Endothelial cell of hepatic sinusoid (primary cell): ENCODE measurements around the gene TXNL4A.
"Not testable (repeated sequence)": the region's sequence is repeated elsewhere in the genome, so short reads cannot be mapped to it uniquely, and the experiment has no call there.

ENCODE experiments used
- in situ Hi-C: cut with HindIII; loops from 2 replicates; pipeline ENCODE4 v1.10.0; 2017; ENCODE audit warnings: low sequenced_read_pairs

The TXNL4A gene

GRCh38 chr18:79999701-80000100, 11.3 kb upstream of the TXNL4A start:
- in situ Hi-C loops, result not testable (repeated sequence)

- in situ Hi-C loops, result loop anchor here (5.0 kb wide), 1 partner anchor 34 kb away; no protein-coding TSS in a partner anchor
These were observed 3.1 kb upstream of the TXNL4A start for GRCh38 chr18:79991494-79991893.

- in situ Hi-C loops, result no loop called here
These were observed 783 bp upstream of the TXNL4A start for GRCh38 chr18:79989195-79989497.

GRCh38 chr18:79988071-79988450, 302 bp downstream of the TXNL4A start:
- in situ Hi-C loops, result no loop called here

GRCh38 chr18:79987566-79987965, 797 bp downstream of the TXNL4A start:
- in situ Hi-C loops, result no loop called here

DNA sequence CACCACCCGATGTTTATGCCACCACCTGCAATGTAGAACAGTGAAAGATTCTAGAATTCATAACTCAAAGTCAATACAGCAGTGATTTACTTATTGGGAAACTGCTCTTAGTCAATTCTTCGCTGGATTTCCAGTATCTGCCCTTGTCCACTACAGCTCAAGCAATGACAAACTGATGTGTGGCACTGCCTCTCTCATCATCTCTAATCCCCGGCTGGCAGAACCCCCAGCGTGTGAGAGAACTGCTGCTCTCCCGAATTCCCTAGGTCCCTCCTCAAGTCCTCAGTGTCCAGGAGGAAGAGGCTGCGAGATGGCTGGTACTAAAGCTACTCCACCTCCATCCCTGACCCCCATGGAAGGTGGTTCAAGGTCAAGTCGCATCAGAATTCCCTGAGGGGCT, 1.6 kb downstream of the TXNL4A start:
- in situ Hi-C loops, result no loop called here

DNA sequence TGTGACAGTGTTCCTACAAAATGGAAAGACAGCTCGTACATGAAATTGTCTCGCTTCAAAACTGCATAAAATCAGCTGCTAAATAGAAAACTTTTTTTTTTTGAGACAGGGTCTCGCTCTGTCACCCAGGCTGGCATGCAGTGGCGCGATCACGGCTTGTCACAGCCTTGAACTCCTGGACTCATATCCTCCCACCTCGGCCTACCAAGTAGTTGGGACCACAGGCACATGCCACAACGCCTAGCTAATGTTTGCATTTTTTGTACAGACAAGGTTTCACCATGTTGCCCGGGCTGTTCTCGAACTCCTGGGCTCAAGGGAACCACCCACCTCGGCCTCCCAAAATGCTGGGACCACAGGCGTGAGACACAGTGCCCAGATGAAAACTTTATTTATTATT, 3.2 kb downstream of the TXNL4A start:
- in situ Hi-C loops, result no loop called here

GRCh38 chr18:79983793-79984192, 4.6 kb downstream of the TXNL4A start:
- in situ Hi-C loops, result no loop called here

GRCh38 chr18:79983253-79983652, 5.1 kb downstream of the TXNL4A start:
- in situ Hi-C loops, result no loop called here

GRCh38 chr18:79982736-79983135, 5.6 kb downstream of the TXNL4A start:
- in situ Hi-C loops, result no loop called here

DNA sequence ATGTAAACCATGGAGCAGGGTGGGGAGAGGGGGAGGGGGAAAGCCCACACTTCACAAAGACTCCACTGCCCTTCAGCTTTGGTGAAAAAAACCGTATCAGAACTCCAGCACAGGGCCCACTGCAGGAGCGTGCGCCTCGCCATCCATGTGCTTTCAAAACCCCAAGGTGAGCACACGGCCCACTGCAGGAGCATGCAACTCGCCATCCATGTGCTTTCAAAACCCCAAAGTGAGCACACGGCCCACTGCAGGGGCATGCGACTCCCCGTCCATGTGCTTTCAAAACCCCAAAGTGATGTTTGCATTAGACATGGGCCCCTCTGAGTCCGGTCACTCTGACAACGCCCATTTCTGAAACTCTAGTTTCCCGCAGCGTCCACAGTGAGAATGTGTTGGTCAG, 7.8 kb downstream of the TXNL4A start:
- in situ Hi-C loops, result no loop called here

DNA sequence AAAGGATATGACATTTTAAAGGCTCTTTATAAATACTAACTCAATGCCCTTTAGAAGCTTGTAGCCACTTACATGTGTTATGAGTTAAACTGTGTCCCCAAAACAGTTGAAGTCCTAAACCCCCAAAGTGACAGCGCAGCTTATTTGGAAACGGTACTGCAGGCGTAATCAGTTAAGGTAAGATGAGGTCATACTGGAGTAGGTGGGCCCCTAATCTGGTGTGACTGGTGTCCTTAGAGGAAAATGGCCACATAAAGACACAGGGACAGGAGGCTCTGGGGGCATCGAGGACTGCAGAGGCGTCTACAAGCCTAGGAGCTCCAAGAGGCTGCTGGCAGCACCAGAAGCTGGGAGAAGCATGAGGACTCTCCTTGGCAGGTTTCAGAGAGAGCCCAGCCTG, 8.5 kb downstream of the TXNL4A start:
- in situ Hi-C loops, result loop anchor here (10.0 kb wide), 2 partner anchors 105 to 175 kb away; no protein-coding TSS in a partner anchor

DNA sequence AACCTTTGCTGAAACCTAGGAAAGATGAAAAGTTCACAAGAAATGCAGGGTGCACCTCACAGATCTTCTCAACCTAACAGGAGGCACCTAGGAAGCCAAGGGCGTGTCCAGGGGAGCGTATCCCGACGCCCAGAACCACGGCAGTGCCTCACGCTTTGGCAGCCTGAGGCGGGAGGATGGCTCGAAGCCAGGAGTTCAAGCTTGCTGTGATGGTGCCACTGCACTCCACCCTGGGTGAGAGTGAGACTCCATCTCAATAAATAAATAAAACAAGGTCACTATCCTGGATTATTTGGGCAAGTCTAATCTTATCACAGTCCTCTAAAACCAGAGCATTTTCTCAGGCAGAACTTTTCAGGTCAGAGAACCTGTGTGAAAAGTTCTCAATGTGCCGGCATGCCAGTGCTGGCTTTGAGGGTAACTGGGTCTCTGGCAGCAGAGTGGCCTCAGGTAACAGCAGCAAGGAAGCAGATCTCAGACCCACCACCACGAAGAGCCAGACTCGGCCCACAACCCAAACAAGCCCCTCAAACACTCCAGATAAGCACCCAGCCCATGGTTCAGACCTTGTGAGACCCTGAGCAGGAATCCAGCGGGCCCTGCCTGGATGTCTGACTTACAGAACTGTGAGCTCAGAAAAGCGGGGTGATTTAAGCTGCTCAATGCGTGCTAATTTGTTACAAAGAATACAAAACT, 12.2 kb downstream of the TXNL4A start:
- in situ Hi-C loops, result loop anchor here (10.0 kb wide), 2 partner anchors 101 to 171 kb away; no protein-coding TSS in a partner anchor

DNA sequence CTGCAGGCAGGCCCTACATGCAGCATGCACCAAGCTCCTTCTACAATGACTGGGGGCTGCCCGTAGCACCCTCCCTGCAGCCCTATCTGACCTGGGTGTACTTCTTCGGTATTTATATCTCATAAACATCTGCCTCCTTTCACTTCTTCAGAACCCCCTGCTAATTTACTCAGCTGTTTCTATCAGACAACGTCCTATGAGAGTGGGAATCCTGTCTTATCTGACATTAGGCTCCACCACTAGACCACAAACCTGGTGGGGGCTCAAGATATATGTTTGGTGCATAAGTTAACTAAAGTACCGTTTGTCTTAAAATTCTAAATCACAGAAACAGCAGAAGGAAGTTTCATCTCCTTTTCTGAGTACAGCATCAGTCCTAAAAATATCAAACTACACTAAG, 13.3 kb downstream of the TXNL4A start:
- in situ Hi-C loops, result loop anchor here (10.0 kb wide), 2 partner anchors 100 to 170 kb away; no protein-coding TSS in a partner anchor

- in situ Hi-C loops, result loop anchor here (10.0 kb wide), 2 partner anchors 99 to 169 kb away; no protein-coding TSS in a partner anchor
These were observed 14.2 kb downstream of the TXNL4A start for GRCh38 chr18:79974025-79974654.

DNA sequence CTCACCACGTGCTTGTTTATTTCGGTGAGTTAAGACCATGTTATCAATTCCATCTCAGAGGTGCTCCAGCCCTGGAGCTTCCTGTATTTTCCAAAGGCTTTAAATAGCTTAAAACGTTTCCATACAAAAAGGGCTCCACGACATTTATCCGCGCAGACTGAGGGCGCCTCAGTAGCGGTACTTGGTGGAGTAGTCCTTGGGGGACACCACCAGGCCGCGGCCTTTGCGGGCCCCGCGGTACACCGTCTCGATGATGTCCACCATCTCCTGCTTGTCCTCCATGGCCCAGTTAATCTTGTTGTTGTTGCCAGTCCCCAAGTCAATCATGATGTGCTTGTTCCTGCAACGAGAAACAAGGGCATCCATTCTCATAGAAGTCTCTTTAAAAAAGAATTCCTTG, 14.8 kb downstream of the TXNL4A start:
- in situ Hi-C loops, result loop anchor here (10.0 kb wide), 2 partner anchors 99 to 169 kb away; no protein-coding TSS in a partner anchor

- in situ Hi-C loops, result loop anchor here (10.0 kb wide), 2 partner anchors 98 to 168 kb away; no protein-coding TSS in a partner anchor
These were observed 15.6 kb downstream of the TXNL4A start for GRCh38 chr18:79972720-79973119.

DNA sequence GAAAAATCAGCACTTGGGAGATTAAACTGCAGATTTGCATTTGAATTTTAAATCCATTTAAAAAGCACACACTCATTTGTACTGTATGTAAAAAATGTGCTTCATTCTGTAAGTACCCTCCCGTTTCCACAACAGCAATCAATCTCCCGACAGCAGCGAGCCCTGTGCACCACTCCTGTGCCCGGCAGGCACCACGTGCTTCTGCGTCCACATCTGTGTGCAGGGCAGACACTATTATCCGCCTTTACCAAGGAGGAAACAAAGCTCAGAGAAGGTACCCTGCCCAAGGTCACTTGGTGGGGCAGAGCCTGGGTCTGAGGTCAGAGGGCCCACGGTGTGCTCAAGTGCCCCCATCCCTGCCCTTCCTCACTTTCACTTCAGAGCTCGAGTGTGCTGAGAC, 16.4 kb downstream of the TXNL4A start:
- in situ Hi-C loops, result loop anchor here (10.0 kb wide), 2 partner anchors 97 to 167 kb away; no protein-coding TSS in a partner anchor

DNA sequence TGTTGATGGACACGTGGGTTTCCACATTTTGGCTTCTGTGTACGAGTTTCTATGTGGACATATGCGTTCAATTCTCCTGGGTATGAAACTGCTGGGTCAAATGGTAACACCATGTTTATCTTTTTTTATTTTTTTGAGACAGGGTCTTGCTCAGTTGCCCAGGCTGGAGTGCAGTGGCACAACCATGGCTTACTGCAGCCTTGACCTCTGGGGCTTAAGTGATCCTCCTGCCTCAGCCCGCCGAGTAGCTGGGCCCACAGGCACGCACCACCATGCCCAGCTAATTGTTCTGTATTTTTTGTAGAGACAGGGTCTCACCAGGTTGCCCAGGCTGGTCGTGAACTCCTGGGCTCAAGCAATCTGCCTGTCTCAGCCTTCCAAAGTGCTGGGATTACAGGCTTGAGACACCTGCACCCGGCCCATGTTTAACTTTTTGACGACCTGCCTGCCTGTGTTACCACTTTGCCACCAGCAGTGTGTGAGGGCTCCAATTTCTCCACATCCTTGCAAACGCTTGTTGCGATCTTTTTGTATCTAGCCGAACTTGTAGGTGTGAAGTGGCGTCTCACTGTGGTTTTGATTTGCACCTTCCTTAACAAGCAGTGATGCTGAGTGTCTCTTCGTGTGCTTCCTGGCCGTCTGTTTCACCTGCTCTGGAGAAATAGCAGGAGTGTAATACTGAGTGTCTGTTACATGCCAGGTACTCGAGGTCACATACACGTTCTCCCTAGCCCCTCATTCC, 17.0 kb downstream of the TXNL4A start:
- in situ Hi-C loops, result loop anchor here (10.0 kb wide), 2 partner anchors 97 to 167 kb away; no protein-coding TSS in a partner anchor

- in situ Hi-C loops, result loop anchor here (10.0 kb wide), 2 partner anchors 96 to 166 kb away; no protein-coding TSS in a partner anchor
These were observed 17.8 kb downstream of the TXNL4A start for GRCh38 chr18:79970419-79971133.
